Stimulated activated CD8-positive, alpha-beta memory T cell treated with anti-CD3 and anti-CD28 coated beads, Interleukin-4, amount 100 ng/mL, for 48 hours (primary cell): ENCODE results near the gene APC2.
"Not testable (repeated sequence)": the region's sequence is repeated elsewhere in the genome, so short reads cannot be mapped to it uniquely, and the experiment has no call there.

Experiments
- DNase-seq: peaks from one replicate; pipeline ENCODE4 v3.0.0-alpha.2; 2020

APC2 gene

GRCh38 chr19:1429750-1430149 is 20.2 kb upstream of the APC2 start:
- DNase-seq = no peak

DNA sequence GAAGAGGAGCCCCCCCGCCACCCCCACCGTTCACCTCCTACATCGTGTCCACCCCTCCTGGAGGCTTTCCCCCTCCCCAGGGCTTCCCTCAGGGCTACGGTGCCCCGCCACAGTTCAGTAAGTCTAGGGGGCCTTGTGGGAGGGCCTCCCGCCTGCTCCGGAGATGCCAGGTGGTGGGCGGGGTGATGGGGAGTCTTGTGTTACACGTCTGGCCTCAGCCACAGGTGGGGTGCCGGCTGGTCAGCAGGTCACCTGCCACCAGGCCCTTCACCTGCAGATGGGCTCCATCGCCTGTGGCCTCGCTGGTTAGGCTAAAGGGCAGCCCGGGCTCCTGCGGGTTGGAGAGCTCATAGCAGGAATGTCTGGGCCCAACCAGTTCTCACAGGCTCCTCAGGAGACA is 19.7 kb upstream of the APC2 start:
- no peak for DNase-seq

GRCh38 chr19:1431759-1432506 is 18.0 kb upstream of the APC2 start:
- no peak for DNase-seq

- no peak for DNase-seq
Observed at GRCh38 chr19:1432507-1432887, 17.4 kb upstream of the APC2 start.

DNA sequence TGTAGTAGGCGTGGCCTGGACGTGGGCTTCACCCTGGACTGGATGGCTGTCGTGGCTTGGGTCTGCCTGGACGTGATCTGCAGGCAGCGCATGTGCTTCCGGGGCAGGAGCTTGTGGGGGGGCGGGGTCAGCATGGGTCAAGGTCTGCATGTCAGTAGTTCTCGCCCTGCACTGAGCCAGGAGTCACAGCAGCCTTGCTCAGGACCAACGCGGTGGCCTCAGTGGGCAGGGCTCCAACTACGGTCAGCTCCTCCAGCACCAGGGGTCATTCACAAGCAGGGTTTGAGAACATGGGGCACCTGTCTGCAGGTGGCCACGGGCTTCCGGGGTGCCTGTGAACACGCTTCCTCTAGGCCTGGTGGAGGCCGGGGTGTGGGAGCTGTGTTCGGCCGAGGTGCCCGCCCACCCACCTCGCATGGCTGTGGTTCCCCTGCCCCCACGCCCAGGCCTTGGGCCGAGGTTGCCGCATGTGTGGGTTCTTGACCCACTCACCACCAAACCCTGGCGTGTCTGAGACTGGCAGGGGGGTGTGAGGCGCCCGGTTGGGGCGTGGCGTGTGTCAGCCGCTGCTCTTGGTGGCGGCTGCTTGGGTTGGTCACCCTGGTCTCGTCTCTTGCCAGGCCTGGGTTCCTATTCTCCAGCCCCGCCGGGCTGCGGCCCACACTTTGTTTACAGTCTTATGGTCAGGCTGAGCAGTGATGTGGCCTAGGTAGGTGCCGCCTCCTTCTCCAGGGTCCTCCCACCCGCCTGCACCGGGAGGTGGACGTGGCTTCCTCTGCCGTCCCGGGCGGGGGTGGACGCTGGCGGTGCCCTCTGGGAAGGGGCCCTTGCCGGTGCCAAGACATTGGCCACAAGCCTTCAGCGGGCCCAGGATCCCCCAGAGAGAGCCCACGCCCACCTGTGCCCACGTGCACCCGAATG is 16.5 kb upstream of the APC2 start:
- DNase-seq = no peak

GRCh38 chr19:1434040-1434366 is 15.9 kb upstream of the APC2 start:
- DNase-seq = no peak

DNA sequence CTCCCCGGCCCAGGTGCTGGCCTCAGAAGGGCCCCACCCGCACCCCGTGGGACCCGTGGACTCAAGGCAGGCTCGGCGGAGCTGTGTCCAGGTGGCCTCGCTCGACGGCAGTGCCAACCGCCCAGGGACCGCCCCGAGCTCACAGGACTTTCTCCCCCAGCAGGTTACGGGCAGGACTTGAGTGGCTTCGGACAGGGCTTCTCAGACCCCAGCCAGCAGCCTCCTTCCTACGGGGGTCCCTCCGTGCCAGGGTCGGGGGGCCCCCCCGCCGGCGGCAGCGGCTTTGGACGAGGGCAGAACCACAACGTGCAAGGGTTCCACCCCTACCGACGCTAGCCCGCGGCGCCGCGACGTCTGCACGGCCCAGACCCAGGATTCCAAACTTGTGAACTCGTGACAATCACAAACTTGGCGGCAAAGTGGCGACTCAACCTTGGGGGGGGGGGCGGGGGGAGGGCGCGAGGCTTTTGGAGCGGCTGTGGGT is 15.3 kb upstream of the APC2 start:
- DNase-seq = no peak

DNA sequence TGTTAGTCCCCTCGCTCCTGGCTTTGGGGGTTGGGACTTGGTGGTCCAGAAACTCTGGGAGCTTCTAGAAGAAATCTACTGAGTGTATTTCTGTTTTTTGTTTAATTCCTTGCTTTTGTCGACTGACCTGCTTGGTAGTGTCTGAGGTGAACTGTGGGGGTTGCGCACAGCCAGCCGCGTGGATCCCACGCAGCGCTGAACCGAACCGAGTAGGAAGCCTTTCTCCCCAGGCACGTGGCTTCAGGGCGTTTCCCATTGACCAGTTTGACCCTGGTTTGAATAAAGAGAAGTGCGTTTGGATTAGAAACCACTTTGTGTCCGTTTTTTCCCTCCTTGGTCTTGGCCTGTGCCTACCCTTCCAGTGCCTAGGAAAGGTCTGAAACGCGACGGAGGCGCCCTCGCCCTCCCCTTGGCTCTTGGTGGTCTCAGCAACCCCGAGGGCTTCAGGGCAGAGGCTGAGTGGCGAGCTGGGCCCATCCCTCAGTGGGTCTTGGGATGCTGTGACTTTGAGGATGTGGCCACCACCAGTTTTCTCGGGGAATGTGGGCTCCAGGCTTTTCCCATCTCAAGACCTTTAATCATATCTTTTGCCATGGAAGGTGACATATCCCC is 14.4 kb upstream of the APC2 start:
- no peak for DNase-seq

DNA sequence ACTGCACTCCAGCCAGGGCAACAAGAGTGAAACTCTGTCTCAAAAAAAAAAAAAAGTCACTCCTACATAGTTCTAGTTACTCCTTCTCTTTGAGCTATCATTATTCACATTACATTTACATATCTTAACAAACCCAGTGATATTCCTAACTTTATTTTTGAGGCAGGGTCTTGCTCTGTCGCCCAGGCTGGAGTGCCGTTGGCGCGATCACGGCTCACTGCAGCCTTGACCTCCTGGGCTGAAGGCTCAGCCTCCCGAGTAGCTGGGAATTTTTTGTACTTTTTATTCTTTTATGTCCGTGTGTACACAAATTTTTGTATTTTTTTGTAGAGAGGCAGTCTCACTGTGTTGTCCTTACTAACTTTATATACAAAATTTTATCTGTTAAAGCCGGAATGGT is 12.3 kb upstream of the APC2 start:
- no peak for DNase-seq

GRCh38 chr19:1438035-1438932 is 11.6 kb upstream of the APC2 start, which contains the start of gene RPS15:
Gene RPS15 (plus strand): TSS chr19:1438396. CDS start chr19:1438426, 30 bp downstream.
- peak; percentile 96 for DNase-seq

GRCh38 chr19:1438933-1439354 is 11.0 kb upstream of the APC2 start:
- no peak for DNase-seq

DNA sequence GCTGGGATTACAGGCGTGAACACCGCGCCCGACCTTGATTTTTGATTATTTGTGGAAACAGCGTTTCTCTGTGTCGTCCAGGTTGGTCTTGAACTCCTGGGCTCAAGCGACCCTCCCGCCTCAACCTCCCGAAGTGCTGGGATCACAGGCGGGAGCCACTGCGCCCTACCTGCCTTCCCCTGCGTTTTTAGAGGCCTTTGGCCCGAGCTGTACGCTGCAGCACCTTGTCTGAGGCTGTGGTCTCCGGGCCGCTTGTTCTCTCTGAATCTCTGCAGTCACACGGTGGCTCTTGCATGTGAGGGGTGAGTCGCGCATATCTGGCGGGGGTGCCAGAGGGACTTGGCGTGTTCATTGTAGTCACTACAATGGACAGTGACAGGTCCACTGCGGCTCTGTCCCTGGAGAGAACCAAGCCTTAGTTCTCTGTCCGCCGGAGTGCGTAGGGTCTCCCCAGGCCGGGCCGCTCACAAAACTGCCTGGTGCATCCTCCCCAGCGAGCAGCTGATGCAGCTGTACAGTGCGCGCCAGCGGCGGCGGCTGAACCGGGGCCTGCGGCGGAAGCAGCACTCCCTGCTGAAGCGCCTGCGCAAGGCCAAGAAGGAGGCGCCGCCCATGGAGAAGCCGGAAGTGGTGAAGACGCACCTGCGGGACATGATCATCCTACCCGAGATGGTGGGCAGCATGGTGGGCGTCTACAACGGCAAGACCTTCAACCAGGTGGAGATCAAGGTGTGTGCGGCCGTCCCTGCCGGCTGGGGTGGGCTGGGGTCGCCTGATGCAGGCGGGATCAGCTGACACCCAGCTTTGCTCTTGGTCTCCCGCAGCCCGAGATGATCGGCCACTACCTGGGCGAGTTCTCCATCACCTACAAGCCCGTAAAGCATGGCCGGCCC is 10.2 kb upstream of the APC2 start:
- not testable (repeated sequence) for DNase-seq

DNA sequence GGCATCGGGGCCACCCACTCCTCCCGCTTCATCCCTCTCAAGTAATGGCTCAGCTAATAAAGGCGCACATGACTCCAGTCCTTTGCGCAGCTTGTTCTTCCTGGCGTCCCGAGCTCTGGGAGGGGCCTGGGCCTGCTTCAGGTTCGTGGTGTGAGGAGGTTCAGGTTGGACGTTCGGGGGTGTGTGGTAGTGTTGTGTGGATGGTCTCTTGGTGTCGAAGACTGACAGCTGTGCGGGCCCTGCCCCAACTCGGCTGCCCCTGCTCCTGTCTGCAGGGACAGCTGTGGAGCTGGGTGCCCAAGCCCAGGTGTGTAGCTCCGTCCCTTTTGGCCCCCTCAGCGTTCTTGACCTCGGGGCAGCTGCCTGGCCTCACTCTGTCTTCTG is 9.5 kb upstream of the APC2 start:
- DNase-seq = no peak

DNA sequence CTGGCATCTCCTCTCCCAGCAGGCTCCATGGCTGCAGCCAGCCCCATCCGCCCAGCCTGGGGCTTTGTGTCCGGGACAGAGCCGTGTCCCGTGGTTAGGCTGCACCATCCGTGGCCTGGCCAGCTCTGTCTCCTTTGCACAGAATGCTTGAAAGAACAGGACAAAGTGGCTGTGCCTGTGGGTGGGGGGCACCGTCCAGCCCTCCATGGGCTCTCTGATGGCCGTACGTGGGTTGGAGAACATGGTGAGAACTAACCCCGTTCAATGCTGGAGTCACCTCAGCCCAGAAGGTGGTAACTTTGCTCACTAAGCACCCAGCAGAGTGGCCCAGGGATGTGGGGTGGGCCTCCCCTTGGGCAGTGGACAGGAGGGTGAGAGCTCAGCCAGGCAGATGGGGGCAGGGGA is 8.9 kb upstream of the APC2 start:
- DNase-seq = no peak

- no peak for DNase-seq
Observed at GRCh38 chr19:1441677-1442438, 8.1 kb upstream of the APC2 start.

DNA sequence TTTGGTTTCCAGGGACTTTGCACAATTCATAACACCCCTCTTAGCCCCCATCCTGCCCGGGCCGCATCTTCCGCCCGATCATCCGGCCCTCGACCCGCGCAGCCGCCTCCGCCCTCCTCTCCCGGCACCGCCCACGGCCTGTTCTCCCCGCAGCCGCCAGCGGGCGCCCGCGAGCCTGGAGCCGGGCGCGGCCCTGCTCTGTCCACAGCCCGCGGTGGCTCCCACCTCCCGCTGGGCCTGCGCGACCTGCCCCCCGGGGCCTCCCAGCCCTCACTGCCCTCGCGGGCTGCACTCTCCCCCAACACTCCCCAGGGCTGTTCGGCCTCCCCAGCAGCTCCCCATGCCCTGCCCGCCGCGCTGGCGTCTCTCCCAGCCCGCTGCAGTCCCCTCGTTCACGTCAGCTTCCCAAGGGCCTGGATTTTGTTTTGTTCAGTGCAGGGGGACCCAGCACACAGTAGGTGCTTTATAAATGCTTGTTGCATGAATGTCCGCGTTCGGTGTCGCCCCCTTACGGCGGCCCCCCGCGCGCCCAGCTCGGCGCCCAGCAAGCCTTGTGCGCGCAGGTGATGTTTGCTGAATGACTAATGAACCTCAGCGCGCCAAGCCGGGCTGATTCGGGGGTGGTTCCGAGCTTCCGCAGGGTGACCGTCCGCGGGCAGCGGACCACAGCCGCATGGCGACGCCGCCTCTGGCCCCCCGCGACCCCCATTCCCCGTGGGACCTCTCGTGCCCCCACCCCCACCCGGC is 4.6 kb upstream of the APC2 start:
- DNase-seq = peak; percentile 89

GRCh38 chr19:1445932-1446712 is 3.8 kb upstream of the APC2 start:
- DNase-seq = no peak

GRCh38 chr19:1446713-1447481 is 3.0 kb upstream of the APC2 start:
- no peak for DNase-seq
